Trophoblast cell (in vitro differentiated cells and primary cell): ENCODE results near the gene TNFSF15.

ENCODE experiments used
- DNase-seq, 2 donors: peaks; one replicate each; pipeline ENCODE4 v3.0.0-alpha.2; 2016
- H2AFZ ChIP-seq: 2 replicates; pipeline ENCODE4 v1.6.1; 2013; ENCODE audit warnings: low read length, moderate library complexity, mild to moderate bottlenecking; ENCODE audit not compliant: insufficient read depth, poor library complexity
- H2AK5ac ChIP-seq: 2 replicates; pipeline ENCODE4 v1.6.1; 2013; ENCODE audit warnings: mild to moderate bottlenecking, low read length
- H2BK120ac ChIP-seq: 2 replicates; pipeline ENCODE4 v1.6.1; 2013; ENCODE audit warnings: low read length, mild to moderate bottlenecking, moderate library complexity; ENCODE audit not compliant: insufficient read depth, poor library complexity
- H2BK12ac ChIP-seq: 2 replicates; pipeline ENCODE4 v1.6.1; 2013; ENCODE audit warnings: mild to moderate bottlenecking, low read length, moderate library complexity
- H2BK5ac ChIP-seq: 2 replicates; pipeline ENCODE4 v1.6.1; 2013; ENCODE audit warnings: low read length, low read depth, moderate library complexity, mild to moderate bottlenecking; ENCODE audit not compliant: poor library complexity
- H3K14ac ChIP-seq: 2 replicates; pipeline ENCODE4 v1.6.1; 2013; ENCODE audit warnings: mild to moderate bottlenecking, low read length
- H3K18ac ChIP-seq: 2 replicates; pipeline ENCODE4 v1.6.1; 2013; ENCODE audit warnings: mild to moderate bottlenecking, low read length
- H3K23ac ChIP-seq: 2 replicates; pipeline ENCODE4 v1.6.1; 2013; ENCODE audit warnings: low read length
- H3K27ac ChIP-seq: 2 replicates; pipeline ENCODE4 v1.5.1; 2013; ENCODE audit warnings: low read depth, mild to moderate bottlenecking, inconsistent platforms, low read length, moderate library complexity
- H3K27me3 ChIP-seq: 2 replicates; pipeline ENCODE4 v1.6.1; 2013; ENCODE audit warnings: inconsistent platforms, mild to moderate bottlenecking, low read length, moderate library complexity; ENCODE audit not compliant: insufficient read depth
- H3K36me3 ChIP-seq, 2 experiments: 1 replicate in 1 of 2; 2 replicates in 1 of 2; pipeline ENCODE4 v1.6.1; 2013; ENCODE audit warnings: low read length in 2 of 2, mild to moderate bottlenecking in 2 of 2, moderate library complexity in 1 of 2; ENCODE audit not compliant: insufficient read depth in 2 of 2, control insufficient read depth in 1 of 2
- H3K4ac ChIP-seq: 2 replicates; pipeline ENCODE4 v1.6.1; 2013; ENCODE audit warnings: low read depth, mild to moderate bottlenecking, low read length, moderate library complexity
- H3K4me1 ChIP-seq, 2 experiments: 1 replicate in 1 of 2; 2 replicates in 1 of 2; pipeline ENCODE4 v1.6.1; 2013; ENCODE audit warnings: low read length in 2 of 2, mild to moderate bottlenecking in 2 of 2, moderate library complexity in 1 of 2; ENCODE audit not compliant: insufficient read depth in 2 of 2, control insufficient read depth in 1 of 2
- H3K4me2 ChIP-seq: 2 replicates; pipeline ENCODE4 v1.6.1; 2013; ENCODE audit warnings: inconsistent platforms, mild to moderate bottlenecking, low read length, moderate library complexity
- H3K4me3 ChIP-seq: 2 replicates; pipeline ENCODE4 v1.5.1; 2013; ENCODE audit warnings: mild to moderate bottlenecking, low read depth, low read length, inconsistent platforms
- H3K79me1 ChIP-seq: one replicate; pipeline ENCODE4 v1.6.1; 2013; ENCODE audit warnings: low read length
- H3K79me2 ChIP-seq: 2 replicates; pipeline ENCODE4 v1.6.1; 2013; ENCODE audit warnings: low read length, mild to moderate bottlenecking; ENCODE audit not compliant: control insufficient read depth, insufficient read depth, poor library complexity
- H3K9ac ChIP-seq: 2 replicates; pipeline ENCODE4 v1.6.1; 2013; ENCODE audit warnings: mild to moderate bottlenecking, low read length
- H3K9me3 ChIP-seq: 2 replicates; pipeline ENCODE4 v1.6.1; 2013; ENCODE audit warnings: low read depth, mild to moderate bottlenecking, control low read depth, inconsistent platforms, low read length; ENCODE audit not compliant: insufficient read depth
- H4K12ac ChIP-seq: 2 replicates; pipeline ENCODE4 v1.6.1; 2013; ENCODE audit warnings: low read depth, mild to moderate bottlenecking, low read length, moderate library complexity
- H4K8ac ChIP-seq: 2 replicates; pipeline ENCODE4 v1.6.1; 2013; ENCODE audit warnings: low read depth, mild to moderate bottlenecking, low read length, moderate library complexity
- H4K91ac ChIP-seq: one replicate; pipeline ENCODE4 v1.6.1; 2013; ENCODE audit warnings: low read depth, mild to moderate bottlenecking, low read length, moderate library complexity
- WGBS: extraction: QIAGEN DNeasy Blood & Tissue Kit; methylation state at CpG from one replicate; pipeline ENCODE4 v1.1.7; 2013; ENCODE audit warnings: missing lambda C conversion rate; ENCODE audit not compliant: insufficient read length, insufficient coverage; ENCODE audit errors: extremely low coverage; 5-methylcytosine and 5-hydroxymethylcytosine counted together

TNFSF15 gene

DNA sequence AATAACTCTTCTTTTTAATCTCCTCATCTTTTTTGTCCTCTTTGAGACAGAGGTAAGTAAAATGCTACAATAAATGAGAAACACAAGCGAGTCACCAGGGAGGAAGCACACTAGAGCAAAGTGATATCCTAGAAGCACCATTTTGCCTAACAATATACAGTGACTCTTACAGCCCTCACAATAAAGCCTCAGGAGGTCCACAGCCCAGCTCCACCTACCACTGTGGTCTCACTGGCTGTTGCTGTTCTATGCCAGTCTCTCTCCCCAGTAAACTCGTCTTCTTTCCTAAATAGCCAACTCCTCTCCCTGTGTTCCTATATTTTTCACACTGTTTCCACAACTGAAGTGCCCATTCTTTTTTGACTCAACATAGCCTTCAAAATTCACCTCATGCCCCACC is 44.3 kb downstream of the TNFSF15 start:
- no peaks in the 10 kb centered on the region for H3K79me2 ChIP-seq
- no peak overlapping the region for H3K4me3 ChIP-seq
- no peak overlapping the region for H2AK5ac ChIP-seq
- H2BK12ac ChIP-seq, result no peak overlapping the region
- H4K8ac ChIP-seq, result no peak overlapping the region
- DNase-seq, result no peak
- no peaks in the 10 kb centered on the region for H3K4me1 ChIP-seq
- H3K27ac ChIP-seq, result no peak overlapping the region
- H3K27me3 ChIP-seq, result no peaks in the 10 kb centered on the region
- no peak overlapping the region for H3K9ac ChIP-seq
- no peaks in the 10 kb centered on the region for H3K79me1 ChIP-seq
- no peaks in the 10 kb centered on the region for H3K9me3 ChIP-seq
- no peak overlapping the region for H2AFZ ChIP-seq
- WGBS, result no CpG with 5 or more reads among the region's 2 CpGs
- no peak overlapping the region for H2BK5ac ChIP-seq
- no peak overlapping the region for H4K91ac ChIP-seq
- no peak overlapping the region for H3K23ac ChIP-seq
- no peak overlapping the region for H3K4me2 ChIP-seq
- no peaks in the 10 kb centered on the region for H3K36me3 ChIP-seq
- H2BK120ac ChIP-seq, result no peak overlapping the region
- no peak overlapping the region for H3K4ac ChIP-seq
- H3K14ac ChIP-seq, result no peak overlapping the region
- no peak overlapping the region for H4K12ac ChIP-seq
- H3K18ac ChIP-seq, result no peak overlapping the region

DNA sequence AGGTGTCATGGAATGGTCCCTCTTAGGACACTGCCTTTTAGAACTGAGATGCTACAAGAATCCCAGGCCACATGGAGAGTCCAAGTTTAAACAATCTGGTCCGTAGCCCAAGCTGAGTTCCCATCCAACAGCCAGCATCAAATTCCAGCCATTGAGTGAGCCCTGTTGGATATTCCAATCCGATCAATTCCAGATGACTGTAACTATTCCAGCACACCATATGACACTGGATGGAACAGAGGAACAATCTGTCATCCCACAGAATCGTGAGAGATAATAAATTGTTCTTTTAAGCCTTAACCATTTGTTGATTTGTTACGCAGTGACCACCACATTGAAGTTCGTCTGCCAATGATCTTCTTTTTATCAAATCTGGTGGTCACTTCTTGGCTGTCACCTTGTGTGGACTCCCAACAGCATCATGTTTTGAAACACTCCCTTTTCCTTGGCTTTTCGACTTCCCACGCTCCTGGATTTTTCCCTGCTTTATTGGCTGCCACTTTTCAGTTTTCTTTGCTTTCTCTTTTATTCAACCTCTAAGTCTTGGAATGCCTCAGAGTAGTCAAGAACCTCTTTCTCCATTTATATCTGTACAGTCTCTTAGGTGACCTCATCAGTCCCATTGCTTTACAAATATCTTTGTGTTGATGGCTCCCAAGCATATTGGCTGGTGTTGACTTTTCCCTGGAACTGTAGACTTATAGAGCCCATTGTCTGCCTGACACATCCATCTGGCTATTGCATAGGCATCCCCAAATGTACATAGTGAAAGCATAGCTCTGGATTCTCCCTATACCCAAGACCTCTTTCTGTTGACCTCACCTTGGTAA is 46.1 kb downstream of the TNFSF15 start:
- no peaks in the 10 kb centered on the region for H3K36me3 ChIP-seq
- H2BK12ac ChIP-seq, result no peak overlapping the region
- no peak overlapping the region for H3K4ac ChIP-seq
- no peak overlapping the region for H3K27ac ChIP-seq
- no peak overlapping the region for H4K91ac ChIP-seq
- H4K8ac ChIP-seq, result no peak overlapping the region
- no peaks in the 10 kb centered on the region for H3K4me1 ChIP-seq
- no peak overlapping the region for H2BK5ac ChIP-seq
- no peak for DNase-seq
- H2AFZ ChIP-seq, result no peak overlapping the region
- H3K4me2 ChIP-seq, result no peak overlapping the region
- H3K27me3 ChIP-seq, result no peaks in the 10 kb centered on the region
- no peak overlapping the region for H2BK120ac ChIP-seq
- no peak overlapping the region for H3K9ac ChIP-seq
- no peak overlapping the region for H4K12ac ChIP-seq
- no peak overlapping the region for H3K14ac ChIP-seq
- H3K23ac ChIP-seq, result no peak overlapping the region
- no peaks in the 10 kb centered on the region for H3K9me3 ChIP-seq
- no peak overlapping the region for H3K18ac ChIP-seq
- H2AK5ac ChIP-seq, result no peak overlapping the region
- no CpG with 5 or more reads among the region's 7 CpGs for WGBS
- no peak overlapping the region for H3K4me3 ChIP-seq
- H3K79me1 ChIP-seq, result no peaks in the 10 kb centered on the region
- no peaks in the 10 kb centered on the region for H3K79me2 ChIP-seq

DNA sequence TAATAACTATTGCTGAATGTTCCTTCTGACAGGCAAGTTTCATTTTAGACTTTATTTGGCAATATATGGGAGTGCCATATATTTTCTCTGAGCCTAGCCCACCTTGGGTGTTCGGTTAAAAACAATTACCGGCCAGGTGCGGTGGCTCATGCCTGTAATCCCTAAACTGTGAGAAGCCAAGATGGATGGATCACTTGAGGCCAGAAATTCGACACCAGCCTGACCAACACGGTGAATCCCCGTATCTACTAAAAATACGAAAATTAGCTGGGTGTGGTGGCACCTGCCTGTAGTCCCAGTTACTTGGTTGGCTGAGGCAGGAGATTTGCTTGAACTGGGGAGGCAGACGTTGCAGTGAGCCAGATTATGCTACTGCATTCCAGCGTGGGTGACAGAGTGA is 47.9 kb downstream of the TNFSF15 start:
- no peak overlapping the region for H3K23ac ChIP-seq
- no peaks in the 10 kb centered on the region for H3K27me3 ChIP-seq
- no peak overlapping the region for H4K12ac ChIP-seq
- no peak for DNase-seq
- H3K9me3 ChIP-seq, result no peaks in the 10 kb centered on the region
- H4K8ac ChIP-seq, result no peak overlapping the region
- H3K79me1 ChIP-seq, result no peaks in the 10 kb centered on the region
- no peak overlapping the region for H3K4ac ChIP-seq
- H2BK12ac ChIP-seq, result no peak overlapping the region
- no peak overlapping the region for H3K4me2 ChIP-seq
- no peak overlapping the region for H2BK5ac ChIP-seq
- no peak overlapping the region for H3K4me3 ChIP-seq
- H2BK120ac ChIP-seq, result no peak overlapping the region
- H2AFZ ChIP-seq, result no peak overlapping the region
- no peak overlapping the region for H3K27ac ChIP-seq
- no CpG with 5 or more reads among the region's 9 CpGs for WGBS
- H3K4me1 ChIP-seq, result no peaks in the 10 kb centered on the region
- no peaks in the 10 kb centered on the region for H3K36me3 ChIP-seq
- no peak overlapping the region for H4K91ac ChIP-seq
- H3K18ac ChIP-seq, result no peak overlapping the region
- no peaks in the 10 kb centered on the region for H3K79me2 ChIP-seq
- no peak overlapping the region for H3K9ac ChIP-seq
- H3K14ac ChIP-seq, result no peak overlapping the region
- no peak overlapping the region for H2AK5ac ChIP-seq

DNA sequence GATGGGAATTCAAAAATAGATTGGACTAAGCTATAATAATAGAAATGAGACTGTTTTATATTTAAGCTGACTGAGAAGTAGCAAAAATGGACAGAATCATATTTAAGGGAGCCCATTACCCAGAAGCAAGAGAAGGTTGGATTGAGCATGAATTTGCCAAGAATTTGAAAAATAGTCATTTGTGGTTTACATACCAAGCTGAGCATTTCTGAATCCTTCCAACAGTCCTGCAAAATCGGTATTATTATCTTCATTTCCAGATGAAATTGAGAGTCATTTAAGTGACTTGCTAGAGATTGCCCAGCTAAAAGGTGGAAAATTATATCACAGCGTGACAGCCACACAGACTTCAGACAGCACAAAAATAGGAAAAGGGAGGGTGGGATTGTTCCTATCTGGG is 48.4 kb downstream of the TNFSF15 start:
- Histone ChIP-seq H3K9ac (no peak overlapping the region), H3K27ac (no peak overlapping the region), H3K18ac (no peak overlapping the region), H2BK120ac (no peak overlapping the region), H2AFZ (no peak overlapping the region), H3K14ac (no peak overlapping the region), H3K4me2 (no peak overlapping the region), H4K12ac (no peak overlapping the region), H4K8ac (no peak overlapping the region), H2BK12ac (no peak overlapping the region), H2BK5ac (no peak overlapping the region), H4K91ac (no peak overlapping the region), H3K79me2 (no peaks in the 10 kb centered on the region), H3K9me3 (no peaks in the 10 kb centered on the region), H3K79me1 (no peaks in the 10 kb centered on the region), H3K36me3 (no peaks in the 10 kb centered on the region), H3K4me3 (no peak overlapping the region), H3K4me1 (no peaks in the 10 kb centered on the region), H3K23ac (no peak overlapping the region), H3K27me3 (no peaks in the 10 kb centered on the region), H3K4ac (no peak overlapping the region), H2AK5ac (no peak overlapping the region)
- no CpG with 5 or more reads among the region's 2 CpGs for WGBS
- no peak for DNase-seq
